DND-41 (cell line): ENCODE measurements around the gene FKBP2.

Experiments
- CTCF ChIP-seq: IDR thresholded peaks from 2 replicates; pipeline ENCODE4 v1.5.1; 2012; ENCODE audit warnings: borderline replicate concordance, low read length, moderate library complexity, mild to moderate bottlenecking; ENCODE audit not compliant: poor library complexity, severe bottlenecking; ENCODE audit errors: extremely low read depth
- EZH2 ChIP-seq: IDR thresholded peaks from 3 replicates; pipeline ENCODE4 v1.6.1; 2012; ENCODE audit warnings: borderline replicate concordance, low read depth, mild to moderate bottlenecking, moderate library complexity, low read length, inconsistent platforms; ENCODE audit not compliant: severe bottlenecking

- no peak for TF ChIP-seq EZH2
- no peak for TF ChIP-seq CTCF
Observed at GRCh38 chr11:64211181-64211872, 29.6 kb upstream of the FKBP2 start.
